Fibroblast of skin of right quadriceps (primary cell): ENCODE data around the gene XKR3.
"Not testable (repeated sequence)": the region's sequence is repeated elsewhere in the genome, so short reads cannot be mapped to it uniquely, and the experiment has no call there.

Source experiments
- DNase-seq: peaks from one replicate; pipeline ENCODE4 v3.0.0-alpha.2; 2013

XKR3 gene

GRCh38 chr22:16734271-16734670 lies 90.9 kb downstream of the XKR3 start:
- not testable (repeated sequence) for DNase-seq
